Activated T-cell treated with anti-CD3 and anti-CD28 coated beads, Interleukin-2, amount 50 U/mL, for 24 hours (primary cell): Measurements from ENCODE around the gene MMP11.

Experiments
- DNase-seq: peaks from one replicate; pipeline ENCODE4 v3.0.0-alpha.2; 2020
- H3K27ac Mint-ChIP-seq: 2 replicates; pipeline ENCODE4 v1.8.0; 2020; ENCODE audit warnings: mild to moderate bottlenecking, mixed read lengths
- H3K27me3 Mint-ChIP-seq: 2 replicates; pipeline ENCODE4 v1.8.0; 2020; ENCODE audit warnings: mixed read lengths
- H3K36me3 Mint-ChIP-seq: 2 replicates; pipeline ENCODE4 v1.8.0; 2020; ENCODE audit warnings: low read depth, mixed read lengths
- H3K4me1 Mint-ChIP-seq: 2 replicates; pipeline ENCODE4 v1.8.0; 2020; ENCODE audit warnings: low read depth, mixed read lengths
- H3K4me3 Mint-ChIP-seq: 2 replicates; pipeline ENCODE4 v1.8.0; 2020; ENCODE audit warnings: mild to moderate bottlenecking, moderate library complexity, mixed read lengths
- H3K9me3 Mint-ChIP-seq: 2 replicates; pipeline ENCODE4 v1.8.0; 2020; ENCODE audit warnings: mixed read lengths

MMP11 gene

GRCh38 chr22:23767673-23768548 lies 4.7 kb upstream of the MMP11 start, which contains the start of gene CHCHD10:
CHCHD10 (minus strand) TSS chr22:23767972; CDS start chr22:23767874, 98 bp downstream.
- H3K36me3 Mint-ChIP-seq, result peaks cover 30% of the 10 kb centered on the region
- no peaks in the 10 kb centered on the region for H3K27me3 Mint-ChIP-seq
- peak within 1 kb of the TSS; percentile 85 for H3K4me3 Mint-ChIP-seq
- H3K27ac Mint-ChIP-seq, result peak within 1 kb of the TSS; percentile 88
- H3K4me1 Mint-ChIP-seq, result peaks cover 50% of the 10 kb centered on the region
- H3K9me3 Mint-ChIP-seq, result no peaks in the 10 kb centered on the region
- DNase-seq, result peak; percentile 92

DNA sequence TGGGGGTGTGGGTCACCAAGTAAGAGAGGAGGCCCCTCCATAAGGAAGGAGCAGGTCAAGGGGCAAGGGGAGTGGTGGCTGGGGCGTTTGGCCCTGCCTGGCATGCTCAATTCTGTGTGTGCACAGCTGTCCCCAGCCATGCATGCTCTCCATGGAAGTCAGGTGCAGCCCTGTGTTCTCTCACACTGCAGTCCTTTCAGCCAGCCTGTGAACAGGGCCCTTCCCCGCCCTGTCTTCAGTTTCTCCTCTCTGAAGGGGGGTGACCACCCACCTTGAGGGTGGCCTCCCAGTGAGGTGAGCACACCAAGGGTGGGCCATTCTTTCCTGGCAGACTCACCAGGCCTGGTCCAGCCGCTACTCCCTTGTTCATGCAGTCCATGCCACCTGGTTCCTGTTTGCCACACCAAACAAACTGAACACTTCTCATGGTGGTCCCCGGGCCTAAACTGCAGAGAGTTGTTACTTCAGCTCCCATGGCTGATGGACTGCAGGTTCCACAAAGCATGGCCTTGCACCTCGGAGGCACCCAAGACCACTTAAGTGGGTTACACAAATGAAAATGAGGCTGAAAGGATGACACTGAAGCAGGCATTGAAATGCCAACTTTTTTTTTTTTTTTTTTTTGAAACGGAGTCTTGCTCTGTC lies 3.2 kb upstream of the MMP11 start:
- H3K9me3 Mint-ChIP-seq, result no peaks in the 10 kb centered on the region
- peak overlapping the region; percentile 85 for H3K4me3 Mint-ChIP-seq
- H3K27me3 Mint-ChIP-seq, result no peaks in the 10 kb centered on the region
- H3K36me3 Mint-ChIP-seq, result peaks cover 23% of the 10 kb centered on the region
- H3K4me1 Mint-ChIP-seq, result peaks cover 40% of the 10 kb centered on the region
- no peak for DNase-seq
- H3K27ac Mint-ChIP-seq, result no peak overlapping the region

DNA sequence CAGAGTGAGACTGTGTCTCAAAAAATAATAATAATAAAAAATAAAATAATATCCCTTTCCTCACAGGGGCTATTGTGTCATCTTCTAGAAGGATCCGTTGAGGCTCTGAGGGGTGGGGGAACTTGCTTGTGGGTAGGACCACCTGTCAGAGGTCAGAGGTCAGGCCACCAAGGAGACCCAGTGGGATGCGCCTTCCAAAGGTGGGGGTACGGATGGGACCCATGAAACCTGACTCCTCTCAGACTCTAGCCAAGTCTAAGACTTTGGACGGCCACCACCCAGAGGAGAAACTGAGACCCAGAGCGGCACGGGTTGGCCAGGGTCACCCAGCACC lies 367 bp upstream of the MMP11 start:
- peak overlapping the region; percentile 44 for H3K27ac Mint-ChIP-seq

GRCh38 chr22:23773483-23774113 lies 949 bp downstream of the MMP11 start:
- peak overlapping the region; percentile 57 for H3K4me3 Mint-ChIP-seq
- no peaks in the 10 kb centered on the region for H3K9me3 Mint-ChIP-seq
- no peak overlapping the region for H3K27ac Mint-ChIP-seq
- no peak for DNase-seq
- H3K27me3 Mint-ChIP-seq, result no peaks in the 10 kb centered on the region
- no peaks in the 10 kb centered on the region for H3K36me3 Mint-ChIP-seq
- H3K4me1 Mint-ChIP-seq, result peaks cover 20% of the 10 kb centered on the region

More for the DNA sequence above, 367 bp upstream of the MMP11 start:
- Mint-ChIP-seq H3K27me3 (no peaks in the 10 kb centered on the region), H3K4me1 (peaks cover 20% of the 10 kb centered on the region), H3K36me3 (no peaks in the 10 kb centered on the region), H3K4me3 (peak overlapping the region; percentile 57), H3K9me3 (no peaks in the 10 kb centered on the region)
- no peak for DNase-seq

- Mint-ChIP-seq H3K36me3 (no peaks in the 10 kb centered on the region), H3K9me3 (no peaks in the 10 kb centered on the region), H3K27ac (no peak overlapping the region), H3K27me3 (no peaks in the 10 kb centered on the region), H3K4me3 (no peak overlapping the region), H3K4me1 (peaks cover 18% of the 10 kb centered on the region)
- DNase-seq, result no peak
Observed at GRCh38 chr22:23774114-23774921, 1.7 kb downstream of the MMP11 start.

- H3K4me3 Mint-ChIP-seq, result no peak overlapping the region
- H3K27me3 Mint-ChIP-seq, result no peaks in the 10 kb centered on the region
- H3K27ac Mint-ChIP-seq, result no peak overlapping the region
- no peak for DNase-seq
- H3K9me3 Mint-ChIP-seq, result no peaks in the 10 kb centered on the region
- no peaks in the 10 kb centered on the region for H3K36me3 Mint-ChIP-seq
- peaks cover 16% of the 10 kb centered on the region for H3K4me1 Mint-ChIP-seq
Observed at GRCh38 chr22:23774922-23775436, 2.3 kb downstream of the MMP11 start.

GRCh38 chr22:23775779-23776375 lies 3.2 kb downstream of the MMP11 start:
- DNase-seq, result no peak

DNA sequence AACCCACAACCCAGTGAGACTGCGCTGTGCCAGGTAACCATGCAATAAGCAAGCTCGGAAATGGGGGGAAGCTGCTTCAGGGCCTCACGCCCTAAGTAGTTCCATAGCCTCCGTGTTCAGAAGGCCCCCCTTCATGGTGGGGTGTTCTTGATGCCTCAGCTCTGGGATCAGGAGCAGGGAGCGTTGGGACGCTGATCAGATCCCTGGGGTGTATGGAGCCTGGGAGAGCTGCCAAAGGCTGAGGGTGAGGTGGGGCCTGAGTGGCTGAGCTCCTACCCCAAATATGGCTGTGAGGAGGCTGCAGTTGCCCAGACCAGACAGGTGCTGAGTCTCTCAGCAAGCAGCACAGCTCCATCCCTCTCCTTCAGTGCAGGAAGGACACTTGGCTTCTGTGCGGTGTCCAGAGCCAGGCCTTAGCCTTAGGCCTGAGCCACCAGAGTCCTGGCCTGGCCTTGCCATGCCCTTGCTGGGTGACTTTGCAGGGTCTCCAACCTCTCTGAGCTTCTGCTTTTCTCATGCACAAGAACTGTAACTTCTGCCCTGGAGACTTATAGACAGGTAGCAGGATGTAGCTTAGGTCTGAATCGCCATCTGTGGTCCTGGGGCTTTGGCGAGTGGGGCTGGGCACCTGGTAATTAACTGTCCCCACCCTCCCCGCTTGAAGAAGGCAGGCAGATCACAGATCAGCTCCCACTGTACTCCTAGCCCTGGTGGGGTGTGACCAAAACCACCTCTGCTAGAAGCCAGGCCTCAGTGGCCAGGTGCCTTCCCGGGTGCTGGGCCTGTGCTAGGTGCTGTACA lies 5.3 kb downstream of the MMP11 start:
- DNase-seq, result no peak
- H3K9me3 Mint-ChIP-seq, result no peaks in the 10 kb centered on the region
- no peaks in the 10 kb centered on the region for H3K27me3 Mint-ChIP-seq
- H3K36me3 Mint-ChIP-seq, result no peaks in the 10 kb centered on the region
- peaks cover 5% of the 10 kb centered on the region for H3K4me1 Mint-ChIP-seq
- no peak overlapping the region for H3K4me3 Mint-ChIP-seq
- H3K27ac Mint-ChIP-seq, result no peak overlapping the region

More at GRCh38 chr22:23775779-23776375, 3.2 kb downstream of the MMP11 start:
- no peaks in the 10 kb centered on the region for H3K36me3 Mint-ChIP-seq
- peaks cover 16% of the 10 kb centered on the region for H3K4me1 Mint-ChIP-seq
- no peaks in the 10 kb centered on the region for H3K9me3 Mint-ChIP-seq
- no peaks in the 10 kb centered on the region for H3K27me3 Mint-ChIP-seq
- H3K4me3 Mint-ChIP-seq, result no peak overlapping the region
- H3K27ac Mint-ChIP-seq, result no peak overlapping the region

GRCh38 chr22:23778577-23778900 lies 5.9 kb downstream of the MMP11 start:
- Mint-ChIP-seq H3K27me3 (no peaks in the 10 kb centered on the region), H3K9me3 (no peaks in the 10 kb centered on the region), H3K27ac (no peak overlapping the region), H3K36me3 (no peaks in the 10 kb centered on the region), H3K4me1 (no peaks in the 10 kb centered on the region), H3K4me3 (no peak overlapping the region)
- DNase-seq, result no peak

GRCh38 chr22:23779083-23779482 lies 6.4 kb downstream of the MMP11 start:
- H3K36me3 Mint-ChIP-seq, result no peaks in the 10 kb centered on the region
- H3K27ac Mint-ChIP-seq, result no peak overlapping the region
- H3K4me1 Mint-ChIP-seq, result no peaks in the 10 kb centered on the region
- DNase-seq, result no peak
- no peaks in the 10 kb centered on the region for H3K27me3 Mint-ChIP-seq
- H3K9me3 Mint-ChIP-seq, result no peaks in the 10 kb centered on the region
- no peak overlapping the region for H3K4me3 Mint-ChIP-seq

DNA sequence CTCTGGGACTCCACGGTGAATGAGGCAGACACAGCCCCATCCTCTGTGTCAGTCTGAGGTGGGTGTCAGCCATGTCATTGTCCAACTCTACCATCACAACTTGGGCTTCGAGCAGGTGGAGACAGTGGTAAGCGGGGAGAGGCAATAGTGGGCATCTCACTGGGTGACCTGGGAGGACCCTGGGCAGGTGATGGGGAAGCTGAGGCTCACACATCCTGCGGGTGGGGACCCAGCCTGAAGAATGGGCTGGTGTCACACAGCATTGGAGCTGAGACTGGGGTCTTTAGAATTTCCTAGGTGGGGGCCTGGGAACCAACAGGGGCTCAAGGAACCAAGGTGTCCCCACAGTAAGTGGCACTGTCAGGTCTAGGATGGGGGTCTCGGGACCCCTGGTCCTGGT lies 7.1 kb downstream of the MMP11 start:
- Mint-ChIP-seq H3K9me3 (no peaks in the 10 kb centered on the region), H3K36me3 (no peaks in the 10 kb centered on the region)

GRCh38 chr22:23780146-23780748 lies 7.6 kb downstream of the MMP11 start:
- DNase-seq, result no peak
- Mint-ChIP-seq H3K27me3 (no peaks in the 10 kb centered on the region), H3K36me3 (no peaks in the 10 kb centered on the region), H3K4me1 (no peaks in the 10 kb centered on the region), H3K27ac (no peak overlapping the region), H3K4me3 (no peak overlapping the region), H3K9me3 (no peaks in the 10 kb centered on the region)

More for the DNA sequence above, 7.1 kb downstream of the MMP11 start:
- Mint-ChIP-seq H3K4me3 (no peak overlapping the region), H3K4me1 (no peaks in the 10 kb centered on the region), H3K27me3 (no peaks in the 10 kb centered on the region), H3K27ac (no peak overlapping the region)
- DNase-seq, result no peak

DNA sequence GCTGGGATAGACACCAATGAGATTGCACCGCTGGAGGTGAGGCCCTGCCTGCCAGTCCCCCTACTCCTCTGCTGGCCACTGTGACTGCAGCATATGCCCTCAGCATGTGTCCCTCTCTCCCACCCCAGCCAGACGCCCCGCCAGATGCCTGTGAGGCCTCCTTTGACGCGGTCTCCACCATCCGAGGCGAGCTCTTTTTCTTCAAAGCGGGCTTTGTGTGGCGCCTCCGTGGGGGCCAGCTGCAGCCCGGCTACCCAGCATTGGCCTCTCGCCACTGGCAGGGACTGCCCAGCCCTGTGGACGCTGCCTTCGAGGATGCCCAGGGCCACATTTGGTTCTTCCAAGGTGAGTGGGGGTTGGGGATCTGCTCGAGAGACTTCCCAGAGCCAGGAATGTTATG lies 8.4 kb downstream of the MMP11 start:
- H3K27me3 Mint-ChIP-seq, result no peaks in the 10 kb centered on the region
- no peak for DNase-seq
- H3K4me1 Mint-ChIP-seq, result peaks cover 3% of the 10 kb centered on the region

More for the DNA sequence above, 8.4 kb downstream of the MMP11 start:
- Mint-ChIP-seq H3K9me3 (no peaks in the 10 kb centered on the region), H3K27ac (no peak overlapping the region), H3K36me3 (no peaks in the 10 kb centered on the region), H3K4me3 (no peak overlapping the region)
